Measurements from ENCODE around the gene RAPGEF1. TPM values are rescaled to one million over a fixed set of nuclear protein-coding genes. Genes with fewer than 3 reads are reported as not detected.

RAPGEF1 gene
- total and polyA plus RNA-seq, 2 of the 13 experiments (the other 11 are each of a cell fraction or from before 2014, with no cell fraction given), result 21.2 to 38.9 TPM

DNA sequence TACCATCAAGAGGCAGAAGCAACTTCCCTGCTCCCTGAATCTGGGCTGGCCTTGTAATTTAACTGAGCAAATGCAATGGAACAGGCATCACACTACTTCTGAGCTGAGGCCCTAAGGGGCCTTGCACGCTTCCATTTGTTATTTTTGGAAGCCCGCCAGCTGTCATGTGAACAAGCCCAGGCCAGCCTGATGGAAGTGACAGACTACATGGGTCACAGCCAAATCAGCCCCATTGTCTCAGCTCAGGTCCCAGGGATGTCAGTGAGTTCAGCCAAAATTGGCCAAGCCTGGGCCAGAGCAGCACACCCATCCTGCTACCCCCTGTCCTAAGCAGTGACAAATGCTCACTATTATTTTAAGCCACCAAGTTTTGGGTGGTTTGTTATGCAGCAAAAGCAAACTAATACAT, 121.8 kb downstream of the RAPGEF1 start:
- Histone ChIP-seq H3K9me3 (ENCODE audit: low read length) (no peaks in the 10 kb centered on the region), H3K79me2 (ENCODE audit: insufficient read depth, low read length) (no peaks in the 10 kb centered on the region), H3K27ac (ENCODE audit: extremely low read length, insufficient read depth, low read length) (no peak overlapping the region), H4K20me1 (ENCODE audit: insufficient read depth, low read length) (no peaks in the 10 kb centered on the region), H3K4me3 (replicated peaks in 1 of 3; ENCODE audit: insufficient read depth in 1 of 3, low read depth in 2 of 3, low read length in 3 of 3) (no peak overlapping the region), H3K4me1 (ENCODE audit: insufficient read depth, low read length) (peaks cover 26% of the 10 kb centered on the region), H3K9ac (ENCODE audit: insufficient read depth, low read depth, low read length) (no peak overlapping the region), H2AFZ (ENCODE audit: low read length) (no peak overlapping the region), H3K4me2 (ENCODE audit: low read depth, low read length) (peak overlapping the region; percentile 24; the same call in 1 of the 2 replicates), H3K27me3 (ENCODE audit: control insufficient read depth in 1 of 2, insufficient read depth in 2 of 2, low read length in 2 of 2) (no peaks in the 10 kb centered on the region), H3K36me3 (replicated peaks in 1 of 2; ENCODE audit: control insufficient read depth in 1 of 2, insufficient read depth in 2 of 2, low read length in 2 of 2) (peaks cover 17 to 41% of the 10 kb centered on the region in 2 experiments)
- DNase-seq (ENCODE audit: low spot score) (peak; percentile 78), ATAC-seq (peak; percentile 78), FAIRE-seq (peak; percentile 34)
- in situ Hi-C loops (cut with HindIII; ENCODE audit: extremely low pct_ligation_motif_present, low pct_unique_long_range_greater_than_20kb) (no loop called here), intact Hi-C loops (cut with micrococcal nuclease; ENCODE audit: unreplicated experiment) (no loop called here)
- 0% methylated on average over 1 of the region's 2 CpGs for WGBS (ENCODE audit: low lambda C conversion rate)
- no TSS peak for BruUV-seq (replicated peaks)
- ChIA-PET CTCF (ENCODE audit: low intra/inter-chr PET ratio, low total read pairs) (interaction anchor here (1.6 kb wide), 1 partner anchor 122 kb away, joined by 6 read pairs; the partner anchor contains the start of gene RAPGEF1), POLR2A (interaction anchor here (0.8 to 2.6 kb wide), 4 partner anchors 12 to 245 kb away, joined by 3 to 36 read pairs (median 4); no protein-coding TSS in a partner anchor)
- TF ChIP-seq, protein P1, sequence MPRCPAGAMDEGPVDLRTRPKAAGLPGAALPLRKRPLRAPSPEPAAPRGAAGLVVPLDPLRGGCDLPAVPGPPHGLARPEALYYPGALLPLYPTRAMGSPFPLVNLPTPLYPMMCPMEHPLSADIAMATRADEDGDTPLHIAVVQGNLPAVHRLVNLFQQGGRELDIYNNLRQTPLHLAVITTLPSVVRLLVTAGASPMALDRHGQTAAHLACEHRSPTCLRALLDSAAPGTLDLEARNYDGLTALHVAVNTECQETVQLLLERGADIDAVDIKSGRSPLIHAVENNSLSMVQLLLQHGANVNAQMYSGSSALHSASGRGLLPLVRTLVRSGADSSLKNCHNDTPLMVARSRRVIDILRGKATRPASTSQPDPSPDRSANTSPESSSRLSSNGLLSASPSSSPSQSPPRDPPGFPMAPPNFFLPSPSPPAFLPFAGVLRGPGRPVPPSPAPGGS (CRISPR knock-in tag; IDR thresholded peaks at IDR 0.05), result no peak
- 0 out of 2 replicates have a peak, but pooled peaks have one; percentile 28 for TF ChIP-seq TGIF2 (CRISPR knock-in tag; IDR thresholded peaks at IDR 0.05)
- TF ChIP-seq PHF21A (CRISPR knock-in tag; IDR thresholded peaks at IDR 0.05), result peak; percentile 18; the same call in 1 of the 2 replicates
- TF ChIP-seq TAF1 (CRISPR knock-in tag; IDR thresholded peaks at IDR 0.05), result no peak
- TF ChIP-seq BRCA1 (CRISPR knock-in tag; IDR thresholded peaks at IDR 0.05), result no peak
- peak; percentile 55; the same call in 1 of the 2 replicates for TF ChIP-seq SOX5 (CRISPR knock-in tag; IDR thresholded peaks at IDR 0.05; ENCODE audit: borderline replicate concordance)
- peak; percentile 43; the same call in 1 of the 2 replicates for TF ChIP-seq NFIC (IDR thresholded peaks at IDR 0.05; ENCODE audit: low read length)
- TF ChIP-seq PAWR (CRISPR knock-in tag; IDR thresholded peaks at IDR 0.05; ENCODE audit: borderline replicate concordance), result no peak
- TF ChIP-seq FOXC1 (CRISPR knock-in tag; IDR thresholded peaks at IDR 0.05; ENCODE audit: borderline replicate concordance), result 0 out of 2 replicates have a peak, but pooled peaks have one; percentile 14
- TF ChIP-seq HOXA3 (CRISPR knock-in tag; IDR thresholded peaks at IDR 0.05), result no peak
- TF ChIP-seq RBAK (CRISPR knock-in tag; IDR thresholded peaks at IDR 0.05), result peak; percentile 91
- no peak for TF ChIP-seq ZNF672 (CRISPR knock-in tag; IDR thresholded peaks at IDR 0.05)
- TF ChIP-seq ZNF83 (CRISPR knock-in tag; IDR thresholded peaks at IDR 0.05; ENCODE audit: borderline replicate concordance), result no peak
- peak; percentile 46 for TF ChIP-seq SAP130 (CRISPR knock-in tag; IDR thresholded peaks at IDR 0.05; ENCODE audit: low read depth)
- peak; percentile 15; the same call in 1 of the 2 replicates for TF ChIP-seq FOXA3 (CRISPR knock-in tag; IDR thresholded peaks at IDR 0.05)
- TF ChIP-seq, protein P2, sequence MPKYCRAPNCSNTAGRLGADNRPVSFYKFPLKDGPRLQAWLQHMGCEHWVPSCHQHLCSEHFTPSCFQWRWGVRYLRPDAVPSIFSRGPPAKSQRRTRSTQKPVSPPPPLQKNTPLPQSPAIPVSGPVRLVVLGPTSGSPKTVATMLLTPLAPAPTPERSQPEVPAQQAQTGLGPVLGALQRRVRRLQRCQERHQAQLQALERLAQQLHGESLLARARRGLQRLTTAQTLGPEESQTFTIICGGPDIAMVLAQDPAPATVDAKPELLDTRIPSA (CRISPR knock-in tag; IDR thresholded peaks at IDR 0.05; ENCODE audit: borderline replicate concordance), result no peak
- TF ChIP-seq ZNF121 (CRISPR knock-in tag; IDR thresholded peaks at IDR 0.05), result 0 out of 2 replicates have a peak, but pooled peaks have one; percentile 62
- TF ChIP-seq ZNF639 (CRISPR knock-in tag; conservative IDR thresholded peaks at IDR 0.05), result no peak
- no peak for TF ChIP-seq NR2F2 (IDR thresholded peaks at IDR 0.05; ENCODE audit: borderline replicate concordance, low read depth)
- no peak for TF ChIP-seq ZSCAN22 (CRISPR knock-in tag; IDR thresholded peaks at IDR 0.05)
- no peak for TF ChIP-seq JUN (CRISPR knock-in tag; IDR thresholded peaks at IDR 0.05)
- TF ChIP-seq, protein P3, sequence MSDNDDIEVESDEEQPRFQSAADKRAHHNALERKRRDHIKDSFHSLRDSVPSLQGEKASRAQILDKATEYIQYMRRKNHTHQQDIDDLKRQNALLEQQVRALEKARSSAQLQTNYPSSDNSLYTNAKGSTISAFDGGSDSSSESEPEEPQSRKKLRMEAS (IDR thresholded peaks at IDR 0.05), result peak; percentile 63
- TF ChIP-seq ZSCAN21 (CRISPR knock-in tag; IDR thresholded peaks at IDR 0.05; ENCODE audit: borderline replicate concordance), result no peak
- peak; percentile 40 for TF ChIP-seq FOSL2 (CRISPR knock-in tag; IDR thresholded peaks at IDR 0.05)
- TF ChIP-seq MXI1 (IDR thresholded peaks at IDR 0.05; ENCODE audit: borderline replicate concordance, low read depth, low read length), result 0 out of 3 replicates have a peak, but pooled peaks have one; percentile 27
